Stimulated activated CD8-positive, alpha-beta memory T cell treated with anti-CD3 and anti-CD28 coated beads, Interleukin-2, amount 100 ng/mL, for 1 hour (primary cell): Measurements from ENCODE around the gene ABCC4.
"Not testable (repeated sequence)": the region's sequence is repeated elsewhere in the genome, so short reads cannot be mapped to it uniquely, and the experiment has no call there.

Source experiments
- DNase-seq, 2 donors: peaks; one replicate each; pipeline ENCODE4 v3.0.0-alpha.2; 2020; ENCODE audit warnings: low read depth in 2 of 2

Gene ABCC4

DNA sequence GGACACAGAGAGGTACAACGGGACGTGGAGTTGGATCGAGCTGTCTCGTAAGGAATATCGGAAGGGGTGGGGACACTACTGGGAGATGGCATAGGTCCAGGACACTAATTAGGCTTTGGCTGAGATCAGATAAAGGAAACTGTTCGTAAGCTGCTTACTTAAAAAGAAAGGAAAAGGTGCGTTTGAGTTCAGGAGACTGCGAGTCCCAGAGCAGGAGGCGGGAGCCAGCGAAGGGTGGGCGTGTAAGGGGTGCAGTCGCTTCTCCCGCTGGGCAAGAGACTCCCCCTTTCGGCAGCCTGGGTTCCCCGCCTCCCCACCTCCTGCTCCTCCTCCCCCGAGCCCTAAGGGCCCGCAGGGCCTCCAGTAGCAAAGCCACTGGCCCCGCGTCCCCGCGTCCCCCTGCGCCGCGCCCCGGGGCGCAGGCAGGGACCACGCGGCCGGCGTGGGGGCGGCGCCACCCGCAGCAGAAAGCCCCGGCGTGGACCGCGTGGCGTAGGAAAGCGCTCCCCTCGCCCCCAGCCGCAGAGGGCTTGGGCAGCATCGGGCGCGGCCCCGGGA lies 547 bp downstream of the ABCC4 start:
- DNase-seq: peak; percentile 6 to 16

DNA sequence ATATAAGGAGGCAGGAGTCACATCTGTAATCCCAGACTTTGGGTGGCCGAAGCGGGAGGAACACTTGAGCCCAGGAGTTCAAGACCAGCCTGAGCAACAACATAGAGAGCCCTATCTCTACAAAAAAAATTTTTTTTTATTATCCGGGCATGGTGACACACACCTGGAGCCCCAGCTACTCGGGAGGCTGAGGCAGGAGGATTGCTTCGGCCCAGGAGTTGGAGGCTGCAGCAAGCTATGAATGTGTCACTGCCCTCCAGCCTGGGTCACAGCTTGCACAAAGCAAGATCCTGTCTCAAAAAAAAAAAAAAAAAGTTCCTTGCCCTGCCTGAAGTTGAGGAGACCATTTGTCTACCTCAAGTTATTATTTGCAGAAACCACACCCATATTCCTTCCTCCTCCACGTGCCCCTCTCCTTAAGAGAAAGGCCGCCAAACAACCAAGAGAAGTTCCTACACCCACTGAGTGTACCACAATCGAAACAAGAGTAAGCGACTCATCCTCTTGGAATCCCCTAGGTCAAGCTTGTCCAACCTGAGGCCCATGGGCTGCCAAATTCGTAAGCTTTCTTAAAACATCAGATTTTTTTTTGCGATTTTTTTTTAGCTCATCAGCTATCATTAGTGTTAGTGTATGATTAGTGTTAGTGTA lies 2.2 kb downstream of the ABCC4 start:
- no peak for DNase-seq

DNA sequence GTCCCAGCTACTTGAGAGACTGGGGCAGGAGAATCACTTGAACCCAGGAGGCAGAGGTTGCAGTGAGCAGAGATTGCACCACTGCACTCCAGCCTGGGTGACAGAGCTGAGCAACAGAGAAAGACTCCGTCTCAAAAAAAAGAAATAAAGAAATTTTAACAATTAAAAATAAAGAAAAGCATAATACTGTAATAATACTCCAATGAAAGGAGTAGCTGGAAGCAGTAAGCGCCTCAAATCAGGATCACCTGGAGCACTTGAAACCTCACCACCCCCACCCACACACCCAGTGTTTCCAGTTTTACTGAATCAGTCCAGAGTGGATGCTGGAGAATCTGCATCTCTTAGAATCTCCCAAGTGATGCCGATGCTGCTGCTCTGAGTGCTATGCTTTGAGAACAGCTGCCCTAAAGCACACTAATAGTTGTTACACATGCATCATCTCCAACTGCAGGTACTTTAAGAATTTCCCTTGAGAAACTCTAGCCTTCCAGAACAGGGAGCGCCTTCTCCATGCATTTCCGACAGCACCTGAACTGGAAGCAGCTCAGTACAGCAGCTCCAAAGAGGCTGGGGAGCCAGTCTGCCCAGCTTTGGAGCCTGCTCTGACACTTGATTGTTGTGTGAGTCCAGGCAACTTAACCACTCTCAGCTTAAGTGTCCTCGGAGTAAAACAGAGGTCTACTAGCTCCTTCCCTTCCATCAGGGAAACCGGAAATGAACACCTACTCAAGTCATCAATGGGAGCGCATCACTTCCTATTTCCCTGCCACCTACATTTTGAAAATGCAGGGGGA lies 2.9 kb downstream of the ABCC4 start:
- DNase-seq: no peak

DNA sequence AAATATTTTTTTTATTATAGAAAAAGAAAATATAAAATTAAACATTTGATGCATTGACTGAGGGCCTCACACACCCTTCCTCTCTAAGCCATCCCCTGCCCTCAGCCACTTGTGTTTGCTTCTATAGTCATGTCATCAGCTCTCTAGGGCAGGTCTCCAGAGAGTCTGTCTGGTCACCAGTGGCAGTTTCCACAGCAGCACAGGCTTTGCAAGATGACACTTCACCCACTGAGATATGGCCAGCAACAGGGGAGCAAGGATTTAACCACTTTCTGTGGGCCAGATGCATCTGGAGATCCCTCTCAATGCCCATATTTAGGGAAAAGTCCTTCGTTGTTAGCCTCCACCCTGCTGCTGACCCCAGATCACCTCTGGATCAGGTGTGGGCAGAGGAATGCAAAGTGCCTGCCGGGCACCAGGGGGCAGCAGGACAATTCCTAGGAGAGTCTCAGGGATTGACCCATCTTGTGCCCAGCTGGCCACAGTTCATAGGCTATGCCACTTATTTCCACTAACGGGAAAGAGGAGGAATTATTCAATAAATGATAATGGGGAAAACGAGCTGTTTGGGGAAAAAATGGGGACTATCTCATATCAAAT lies 4.8 kb downstream of the ABCC4 start:
- no peak for DNase-seq

DNA sequence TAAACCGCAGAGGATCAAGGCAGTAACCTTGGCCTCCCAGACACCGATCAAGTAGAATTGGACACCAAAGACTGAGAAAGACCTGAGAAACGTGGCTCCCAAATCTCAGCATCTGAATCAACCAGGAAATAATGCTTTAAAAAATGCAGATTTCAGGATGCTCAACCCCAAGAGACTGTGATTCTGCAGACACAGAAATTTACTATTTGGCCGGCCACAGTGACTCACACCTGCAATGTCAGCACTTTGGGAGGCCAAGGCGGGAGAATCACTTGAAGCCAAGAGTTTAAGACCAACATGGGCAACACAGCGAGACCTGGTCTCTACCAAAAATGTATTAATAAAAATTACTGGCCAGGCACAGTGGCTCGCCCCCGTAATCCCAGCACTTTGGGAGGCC lies 6.2 kb downstream of the ABCC4 start:
- no peak for DNase-seq

DNA sequence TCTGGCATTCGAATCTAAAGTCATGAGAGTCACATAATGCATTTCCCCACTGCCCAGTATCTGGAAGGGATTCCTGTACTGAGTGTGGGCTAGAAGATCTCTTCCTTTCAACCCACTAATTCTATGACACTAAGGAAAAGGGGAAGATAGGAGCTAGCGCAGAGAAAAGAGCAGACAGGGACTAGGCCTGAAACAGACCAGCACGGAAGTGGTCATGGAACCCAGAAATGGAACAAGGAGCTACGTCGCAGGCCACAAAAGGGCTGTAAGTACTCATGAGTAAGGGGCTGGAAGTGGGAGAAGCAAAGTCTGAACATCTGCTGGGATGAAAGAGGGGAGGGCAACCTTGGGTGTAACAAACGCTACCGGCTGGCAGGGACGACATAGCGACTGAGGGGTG lies 8.6 kb downstream of the ABCC4 start:
- DNase-seq: no peak

DNA sequence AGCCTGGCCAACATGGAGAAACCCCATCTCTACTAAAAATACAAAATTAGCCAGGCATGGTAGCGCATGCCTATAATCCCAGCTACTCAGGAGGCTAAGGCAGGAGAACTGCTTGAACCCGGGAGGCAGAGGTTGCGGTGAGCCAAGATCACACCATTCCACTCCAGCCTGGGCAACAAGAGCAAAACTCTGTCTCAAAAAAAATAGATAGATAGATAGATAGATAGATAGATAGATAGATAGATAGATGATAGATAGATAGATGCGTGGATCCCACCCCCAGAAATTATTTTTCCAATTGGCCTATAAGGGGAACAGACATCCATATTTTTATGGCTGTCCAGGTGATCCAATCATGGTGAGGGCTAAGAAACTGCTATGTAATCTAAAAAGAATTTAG lies 11.3 kb downstream of the ABCC4 start:
- DNase-seq: not testable (repeated sequence)

DNA sequence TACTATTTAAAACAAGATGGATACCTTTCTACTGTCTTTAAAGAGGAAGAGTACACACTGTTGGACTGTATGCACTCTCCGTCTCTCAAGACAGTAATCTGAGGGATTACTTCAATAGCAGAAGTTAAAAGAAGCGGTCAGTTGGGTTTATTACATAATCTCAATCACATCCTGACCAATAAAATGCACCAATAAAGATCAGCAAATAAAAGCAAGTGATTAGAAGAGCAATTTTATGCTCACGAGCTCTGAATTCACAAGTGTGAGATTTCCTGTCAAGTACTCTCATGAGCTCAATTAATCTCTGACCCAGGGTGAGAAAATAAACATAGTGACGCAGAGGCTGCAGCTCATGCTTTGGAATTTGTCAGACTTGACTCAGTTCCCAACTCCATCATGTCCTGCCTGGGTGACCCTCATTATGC lies 12.2 kb downstream of the ABCC4 start:
- DNase-seq: no peak

DNA sequence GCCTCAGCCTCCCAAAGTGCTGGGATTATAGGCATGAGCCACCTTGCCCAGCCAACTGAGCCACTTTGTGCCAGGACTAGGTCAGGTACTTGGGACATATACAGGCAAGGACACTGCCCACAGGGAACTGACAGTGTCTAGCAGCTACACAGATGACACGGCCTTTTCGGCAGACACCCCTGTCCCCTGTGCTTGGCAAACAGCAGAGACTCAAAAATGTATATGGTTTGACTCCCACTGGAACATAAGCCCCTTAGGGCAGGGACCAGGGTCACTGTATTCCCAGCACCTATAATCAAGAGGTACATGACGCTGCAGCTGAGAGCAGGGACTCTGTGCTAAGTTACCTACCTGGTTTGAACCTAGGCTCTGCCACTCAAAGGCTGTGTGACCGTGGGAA lies 16.8 kb downstream of the ABCC4 start:
- no peak for DNase-seq

DNA sequence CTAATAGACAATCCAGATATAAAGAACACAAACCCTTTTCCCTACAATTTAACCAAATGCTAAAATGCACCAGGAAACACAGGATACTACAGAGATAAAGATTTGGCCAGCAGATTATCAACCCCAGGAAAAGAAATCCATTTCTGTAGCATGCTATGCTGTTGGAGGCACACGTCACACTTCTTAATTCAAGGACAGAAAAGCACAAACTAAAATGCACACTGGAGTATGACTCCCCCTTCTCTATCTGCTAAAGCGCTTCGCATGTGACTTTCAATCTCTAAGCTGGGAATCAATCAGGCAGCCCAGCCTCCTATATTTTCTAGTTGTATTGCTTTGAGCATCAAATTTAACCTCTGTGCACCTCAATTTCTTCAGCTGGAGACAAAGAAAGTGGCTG lies 22.2 kb downstream of the ABCC4 start:
- DNase-seq: no peak

DNA sequence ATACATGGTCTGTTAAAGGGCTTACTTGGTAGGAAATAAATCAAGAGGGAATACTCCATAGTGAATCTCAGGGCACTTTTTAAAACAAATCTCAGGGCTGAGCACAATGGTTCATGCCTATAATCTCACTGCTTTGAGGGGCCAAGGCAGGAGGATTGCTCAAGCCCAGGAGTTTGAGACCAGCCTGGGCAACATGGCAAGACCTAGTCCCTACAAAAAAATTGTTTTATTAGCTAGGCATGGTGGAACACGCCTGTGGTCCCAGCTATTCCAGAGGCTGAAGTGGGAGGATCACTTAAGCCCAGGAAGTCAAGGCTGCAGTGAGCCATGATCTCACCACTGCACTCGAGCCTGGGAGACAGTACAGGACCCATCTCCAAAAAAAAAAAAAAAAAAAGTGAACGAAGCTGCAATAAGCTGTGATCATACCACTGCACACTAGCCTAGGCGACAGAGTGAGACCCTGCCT lies 25.2 kb downstream of the ABCC4 start:
- DNase-seq: no peak

DNA sequence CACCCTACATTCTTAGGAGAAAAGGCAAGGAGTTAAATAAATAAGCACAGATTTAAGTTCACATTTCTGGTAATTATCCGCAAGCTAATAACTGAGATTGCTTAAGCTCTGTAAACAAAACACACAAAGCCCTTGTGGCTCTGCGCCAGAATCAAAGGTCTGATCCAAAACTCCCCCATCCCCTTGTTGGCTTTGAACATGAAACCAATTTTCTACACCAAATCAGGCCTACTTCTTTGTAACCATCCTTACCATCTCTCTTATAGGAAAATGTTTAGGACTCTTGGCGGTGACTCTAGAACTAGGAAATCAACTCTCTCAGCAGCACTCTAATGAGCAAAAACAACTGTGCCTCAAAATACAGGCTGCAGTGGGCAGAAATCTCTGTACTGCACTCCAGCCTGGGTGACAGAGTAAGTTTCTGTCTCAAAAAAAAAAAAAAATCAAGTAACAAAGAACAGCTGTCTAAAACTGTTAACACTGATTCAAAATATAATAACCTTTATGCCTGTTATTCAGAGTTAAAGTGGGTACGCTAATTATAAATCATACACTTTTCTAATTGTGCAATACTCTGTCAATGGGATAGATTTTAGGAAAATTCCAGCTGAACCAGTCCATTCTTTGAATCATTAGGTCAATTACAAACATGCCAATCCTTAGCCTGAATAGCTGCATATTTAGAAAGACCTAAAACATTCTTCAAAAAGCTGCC lies 25.8 kb downstream of the ABCC4 start:
- no peak for DNase-seq

DNA sequence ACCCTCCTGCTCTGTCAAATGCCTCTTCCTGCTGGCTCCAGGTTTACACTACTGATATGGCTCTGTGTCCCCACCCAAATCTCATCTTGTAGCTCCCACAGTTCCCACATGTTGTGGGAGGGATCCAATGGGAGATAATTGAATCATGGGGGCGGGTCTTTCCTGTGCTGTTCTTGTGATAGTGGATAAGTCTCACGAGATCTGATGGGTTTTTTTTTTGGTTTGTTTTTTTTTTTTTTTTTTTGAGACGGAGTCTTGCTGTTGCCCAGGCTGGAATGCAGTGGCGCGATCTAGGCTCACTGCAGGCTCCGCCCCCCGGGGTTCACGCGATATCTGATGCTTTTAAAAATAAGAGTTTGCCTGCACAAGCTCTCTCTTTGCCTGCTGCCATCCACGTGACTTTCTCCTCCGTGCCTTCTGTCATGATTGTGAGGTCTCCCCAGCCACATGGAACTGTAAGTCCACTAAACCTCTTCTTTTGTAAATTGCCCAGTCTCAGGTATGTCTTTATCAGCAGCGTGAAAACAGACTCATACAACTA lies 27.6 kb downstream of the ABCC4 start:
- not testable (repeated sequence) for DNase-seq

DNA sequence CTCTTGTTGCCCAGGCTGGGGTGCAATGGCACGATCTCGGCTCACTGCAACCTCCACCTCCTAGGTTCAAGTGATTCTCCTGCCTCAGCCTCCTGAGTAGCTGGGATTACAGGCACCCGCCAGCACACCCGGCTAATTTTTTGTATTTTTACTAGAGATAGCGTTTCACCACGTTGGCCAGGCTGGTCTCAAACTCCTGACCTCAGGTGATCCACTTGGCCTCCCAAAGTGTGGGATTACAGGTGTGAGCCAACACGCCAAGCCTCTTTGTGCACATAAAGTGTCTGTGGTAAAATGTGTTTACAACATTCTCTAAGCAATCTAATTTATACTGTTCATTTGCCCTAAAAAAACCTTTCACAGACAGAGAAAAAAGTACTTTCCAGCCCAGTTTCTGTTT lies 29.2 kb downstream of the ABCC4 start:
- DNase-seq: not testable (repeated sequence)

DNA sequence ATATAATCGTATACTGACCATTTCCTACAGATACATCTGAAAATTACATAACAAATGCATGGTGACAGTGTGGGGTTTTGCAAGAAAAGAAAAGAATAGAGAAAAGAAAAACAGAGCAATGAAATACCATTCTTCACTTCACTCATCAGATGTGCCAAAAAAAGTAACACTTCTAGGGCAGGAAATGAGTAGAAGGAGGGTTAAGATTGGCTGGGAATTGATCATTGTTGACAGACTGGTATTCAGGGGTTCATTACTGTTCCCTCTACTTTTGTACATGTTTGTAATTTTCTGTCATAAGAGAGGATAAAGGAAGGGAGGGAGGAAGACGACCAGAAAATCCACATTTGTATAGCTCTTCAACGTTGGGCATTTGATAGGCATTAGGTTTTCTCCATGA lies 31.5 kb downstream of the ABCC4 start:
- DNase-seq: no peak

DNA sequence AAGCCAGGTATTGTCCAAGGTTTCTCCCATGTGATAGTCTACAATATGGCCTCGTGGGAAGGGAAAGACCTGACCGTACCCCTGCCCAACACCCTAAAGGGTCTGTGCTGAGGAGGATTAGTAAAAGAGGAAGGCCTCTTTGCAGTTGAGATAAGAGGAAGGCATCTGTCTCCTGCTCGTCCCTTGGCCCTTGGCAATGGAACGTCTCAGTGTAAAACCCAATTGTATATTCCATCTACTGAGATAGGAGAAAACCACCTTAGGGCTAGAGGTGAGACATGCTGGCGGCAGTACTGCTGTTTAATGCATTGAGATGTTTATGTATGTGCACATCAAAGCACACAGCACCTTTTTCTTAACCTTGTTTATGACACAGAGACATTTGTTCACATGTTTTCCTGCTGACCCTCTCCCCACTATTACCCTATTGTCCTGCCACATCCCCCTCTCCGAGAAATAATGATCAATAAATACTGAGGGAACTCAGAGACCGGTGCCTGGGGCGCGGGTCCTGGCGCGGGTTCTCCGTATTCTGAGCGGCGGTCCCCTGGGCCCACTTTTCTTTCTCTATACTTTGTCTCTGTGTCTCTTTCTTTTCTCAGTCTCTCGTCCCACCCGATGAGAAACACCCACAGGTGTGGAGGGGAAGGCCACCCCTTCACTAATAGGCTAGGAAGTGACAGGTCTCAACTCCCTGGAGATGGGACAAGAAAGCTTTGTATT lies 32.7 kb downstream of the ABCC4 start:
- DNase-seq: not testable (repeated sequence)

DNA sequence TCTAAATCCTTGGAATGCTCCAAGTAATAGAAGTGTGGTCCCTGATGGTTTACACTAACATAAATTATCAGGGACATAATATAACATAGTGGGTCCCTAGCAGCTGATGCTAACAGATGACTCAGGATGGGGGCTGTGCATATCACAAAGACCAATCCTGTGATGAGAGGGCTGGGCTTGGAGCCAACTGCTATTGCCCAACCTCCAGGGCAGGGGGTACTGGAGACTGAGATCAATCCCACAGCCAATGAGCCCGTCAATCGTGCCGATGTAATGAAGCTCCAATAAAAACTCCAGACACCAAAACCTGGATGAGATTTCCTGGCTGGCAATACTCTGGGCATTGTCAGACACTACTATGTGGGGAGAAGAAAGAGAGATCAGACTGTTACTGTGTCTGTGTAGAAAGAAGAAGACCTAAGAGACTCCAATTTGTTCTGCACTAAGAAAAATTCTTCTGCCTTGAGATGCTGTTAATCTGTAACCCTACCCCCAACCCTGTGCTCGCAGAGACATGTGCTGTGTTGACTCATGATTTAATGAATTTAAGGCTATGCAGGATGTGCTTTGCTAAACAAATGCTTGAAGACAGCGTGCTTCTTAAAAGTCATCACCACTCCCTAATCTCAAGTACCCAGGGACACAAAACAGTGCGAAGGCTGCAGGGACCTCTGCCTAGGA lies 33.4 kb downstream of the ABCC4 start:
- no peak for DNase-seq

DNA sequence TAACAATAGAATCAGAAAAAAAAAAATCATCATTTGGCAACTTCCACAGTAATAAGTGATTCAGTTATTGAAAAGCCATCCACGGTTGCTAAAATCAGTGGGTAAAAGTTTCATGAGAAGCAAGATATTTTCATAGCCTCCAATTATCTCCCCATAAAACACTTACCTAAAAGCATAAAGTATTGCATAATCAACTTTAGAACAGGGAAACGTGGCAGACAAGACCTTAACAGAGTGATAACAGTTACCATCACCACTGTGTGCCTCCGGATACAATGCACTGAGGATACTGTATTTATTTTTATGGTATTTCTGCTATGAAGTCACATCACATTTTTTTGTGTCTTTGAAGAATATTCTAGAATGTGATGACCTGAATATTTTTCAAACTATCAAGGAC lies 37.0 kb downstream of the ABCC4 start:
- DNase-seq: no peak

DNA sequence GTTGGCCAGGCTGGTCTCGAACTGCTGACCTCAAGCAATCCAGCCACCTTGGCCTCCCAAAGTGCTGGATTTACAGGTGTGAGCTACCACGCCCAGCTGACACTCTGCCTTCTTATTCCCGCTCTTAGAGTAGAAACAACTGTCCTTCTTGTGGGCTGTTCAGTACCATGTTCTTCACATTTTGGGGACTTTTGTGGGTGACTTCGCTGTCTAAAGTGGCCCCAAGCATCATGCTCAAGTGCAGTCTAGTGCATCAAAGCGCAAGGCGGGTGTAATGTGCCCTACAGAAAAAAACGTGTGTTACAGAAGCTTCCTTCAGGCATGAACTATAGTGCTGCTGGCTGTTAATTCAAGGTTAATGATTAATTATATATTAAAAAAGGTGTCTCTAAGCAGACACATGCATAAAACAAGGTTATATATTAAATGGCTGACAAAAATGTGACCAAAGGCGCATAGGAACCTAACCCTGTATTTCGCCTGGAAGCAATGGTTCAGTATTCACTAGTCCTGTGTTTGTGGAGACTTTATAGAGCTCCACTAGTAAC lies 38.3 kb downstream of the ABCC4 start:
- DNase-seq: no peak

DNA sequence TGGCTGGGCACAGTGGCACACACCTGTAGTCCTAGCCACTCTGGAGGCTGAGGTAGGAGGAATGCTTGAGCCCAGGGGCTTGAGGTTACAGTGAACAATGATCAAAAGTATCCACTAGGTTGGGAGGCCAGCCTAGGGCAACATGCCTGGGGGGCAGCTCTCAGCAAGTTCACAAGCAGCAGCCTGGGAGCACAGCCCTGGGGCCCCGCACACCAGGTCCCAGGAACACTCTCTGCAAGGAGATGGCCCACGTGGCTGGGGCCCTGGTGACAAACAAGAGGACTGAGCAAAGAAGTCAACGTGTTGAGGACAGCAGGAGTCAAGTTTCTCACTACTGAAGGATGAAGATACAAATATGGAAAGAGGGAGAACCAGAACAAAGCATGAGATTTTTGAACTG lies 39.3 kb downstream of the ABCC4 start:
- no peak for DNase-seq
